Loucy (cell line): Measurements from ENCODE around the gene ISG20L2.

Experiments
- H2AFZ ChIP-seq: fragments of 200-600 bp; sonication (generic); 2 replicates; pipeline ENCODE4 v1.6.0; 2016; ENCODE audit warnings: antibody characterized with exemption, mild to moderate bottlenecking, low read length, moderate library complexity
- H3F3A ChIP-seq: fragments of 200-600 bp; 2 replicates; pipeline ENCODE4 v1.6.0; 2016; ENCODE audit warnings: antibody characterized with exemption, low read depth, mild to moderate bottlenecking
- H3K27me3 ChIP-seq: fragments of 200-600 bp; sonication (generic); 2 replicates; pipeline ENCODE4 v1.6.1; 2014; ENCODE audit warnings: low read length, mild to moderate bottlenecking; ENCODE audit not compliant: insufficient read depth, poor library complexity, severe bottlenecking
- H3K36me3 ChIP-seq: fragments of 200-600 bp; sonication (generic); 2 replicates; pipeline ENCODE4 v1.6.1; 2016; ENCODE audit warnings: low read length; ENCODE audit not compliant: insufficient read depth
- H3K4me1 ChIP-seq: fragments of 200-600 bp; sonication (generic); 2 replicates; pipeline ENCODE4 v1.5.1; 2014; ENCODE audit warnings: low read length, mild to moderate bottlenecking; ENCODE audit not compliant: insufficient read depth, poor library complexity, severe bottlenecking
- H3K4me2 ChIP-seq: fragments of 200-600 bp; sonication (generic); 2 replicates; pipeline ENCODE4 v1.6.0; 2014; ENCODE audit warnings: antibody characterized with exemption, low read length, low read depth, mild to moderate bottlenecking; ENCODE audit not compliant: poor library complexity, severe bottlenecking
- H3K4me3 ChIP-seq: fragments of 200-600 bp; sonication (generic); 2 replicates; pipeline ENCODE4 v1.5.1; 2014; ENCODE audit warnings: low read length, mild to moderate bottlenecking, mixed read lengths; ENCODE audit not compliant: poor library complexity, severe bottlenecking
- H3K79me2 ChIP-seq: fragments of 200-600 bp; sonication (generic); 2 replicates; pipeline ENCODE4 v1.6.1; 2014; ENCODE audit warnings: low read length; ENCODE audit not compliant: insufficient read depth
- H3K9ac ChIP-seq: fragments of 200-600 bp; sonication (generic); 2 replicates; pipeline ENCODE4 v1.6.0; 2014; ENCODE audit warnings: mild to moderate bottlenecking, low read depth, low read length, moderate library complexity; ENCODE audit not compliant: poor library complexity, severe bottlenecking
- H3K9me2 ChIP-seq: fragments of 200-600 bp; sonication (generic); replicated peaks from 2 replicates; pipeline ENCODE4 v1.6.1; 2016; ENCODE audit warnings: low read depth, low read length, mixed read lengths
- H3K9me3 ChIP-seq: fragments of 200-600 bp; sonication (generic); 2 replicates; pipeline ENCODE4 v1.6.1; 2014; ENCODE audit warnings: mild to moderate bottlenecking, antibody characterized with exemption, low read length, low read depth; ENCODE audit not compliant: insufficient read depth
- H4K20me1 ChIP-seq: fragments of 200-600 bp; sonication (generic); 2 replicates; pipeline ENCODE4 v1.6.0; 2014; ENCODE audit warnings: antibody characterized with exemption, low read length, mild to moderate bottlenecking; ENCODE audit not compliant: insufficient read depth, poor library complexity, severe bottlenecking
- EZH2phosphoT487 ChIP-seq: fragments of 200-600 bp; IDR thresholded peaks from 2 replicates; pipeline ENCODE4 v1.6.1; 2018; ENCODE audit warnings: antibody characterized with exemption, mild to moderate bottlenecking, moderate library complexity, borderline replicate concordance
- TF ChIP-seq, protein P1 (sequence below): fragments of 200-600 bp; sonication (generic); conservative IDR thresholded peaks from 2 replicates; pipeline ENCODE4 v1.5.1; 2014; ENCODE audit warnings: mild to moderate bottlenecking, antibody characterized with exemption, low read length

ISG20L2 gene

DNA sequence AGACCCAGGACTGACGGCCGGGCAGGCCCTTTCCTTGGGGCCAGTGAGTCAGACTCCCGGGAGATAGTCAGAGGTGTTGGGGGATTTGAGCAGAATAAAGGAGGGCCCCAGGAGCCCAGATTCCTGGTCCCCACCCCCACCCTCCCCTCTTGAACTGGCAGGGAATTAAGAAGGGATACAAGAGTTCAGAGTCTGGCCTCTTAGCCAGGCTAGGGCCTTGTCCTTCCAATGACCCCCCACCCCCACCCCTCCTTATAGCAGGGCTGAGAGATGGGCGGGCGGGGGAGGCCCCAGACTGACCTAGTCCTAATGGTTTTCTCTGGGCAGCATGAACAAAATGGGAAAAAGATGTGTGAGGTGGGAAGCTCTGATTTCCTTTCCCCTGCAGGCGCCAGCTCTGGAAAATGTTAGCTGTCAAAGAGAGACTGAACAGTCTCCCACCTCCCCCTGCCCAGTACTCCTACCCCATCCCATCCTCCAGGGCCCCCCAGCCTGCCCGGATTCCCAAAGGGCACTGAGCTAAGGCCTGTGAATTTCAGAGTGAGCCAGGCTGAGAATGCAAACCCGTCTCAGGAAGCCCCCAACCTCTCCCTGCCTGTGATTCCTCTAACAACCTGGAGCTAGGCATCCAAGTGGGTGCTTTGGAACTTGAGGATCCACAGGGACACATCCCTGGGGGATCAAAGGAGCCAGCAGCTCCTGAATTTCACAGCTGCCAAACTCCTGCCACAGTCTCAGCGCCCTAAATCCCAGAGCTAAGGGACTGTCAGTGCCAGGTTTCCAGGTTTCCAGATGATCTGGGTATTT is 17.4 kb downstream of the ISG20L2 start:
- Histone ChIP-seq H3K79me2 (no peaks in the 10 kb centered on the region), H3K9ac (no peak overlapping the region), H3K4me2 (no peak overlapping the region), H3K4me1 (peaks cover 8% of the 10 kb centered on the region), H2AFZ (no peak overlapping the region), H4K20me1 (no peaks in the 10 kb centered on the region), H3K27me3 (no peaks in the 10 kb centered on the region), H3F3A (no peaks in the 10 kb centered on the region), H3K9me2 (no peaks in the 10 kb centered on the region), H3K4me3 (no peak overlapping the region), H3K9me3 (no peaks in the 10 kb centered on the region), H3K36me3 (no peaks in the 10 kb centered on the region)
- TF ChIP-seq EZH2phosphoT487: no peak
- TF ChIP-seq, protein P1, sequence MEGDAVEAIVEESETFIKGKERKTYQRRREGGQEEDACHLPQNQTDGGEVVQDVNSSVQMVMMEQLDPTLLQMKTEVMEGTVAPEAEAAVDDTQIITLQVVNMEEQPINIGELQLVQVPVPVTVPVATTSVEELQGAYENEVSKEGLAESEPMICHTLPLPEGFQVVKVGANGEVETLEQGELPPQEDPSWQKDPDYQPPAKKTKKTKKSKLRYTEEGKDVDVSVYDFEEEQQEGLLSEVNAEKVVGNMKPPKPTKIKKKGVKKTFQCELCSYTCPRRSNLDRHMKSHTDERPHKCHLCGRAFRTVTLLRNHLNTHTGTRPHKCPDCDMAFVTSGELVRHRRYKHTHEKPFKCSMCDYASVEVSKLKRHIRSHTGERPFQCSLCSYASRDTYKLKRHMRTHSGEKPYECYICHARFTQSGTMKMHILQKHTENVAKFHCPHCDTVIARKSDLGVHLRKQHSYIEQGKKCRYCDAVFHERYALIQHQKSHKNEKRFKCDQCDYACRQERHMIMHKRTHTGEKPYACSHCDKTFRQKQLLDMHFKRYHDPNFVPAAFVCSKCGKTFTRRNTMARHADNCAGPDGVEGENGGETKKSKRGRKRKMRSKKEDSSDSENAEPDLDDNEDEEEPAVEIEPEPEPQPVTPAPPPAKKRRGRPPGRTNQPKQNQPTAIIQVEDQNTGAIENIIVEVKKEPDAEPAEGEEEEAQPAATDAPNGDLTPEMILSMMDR: no peak

DNA sequence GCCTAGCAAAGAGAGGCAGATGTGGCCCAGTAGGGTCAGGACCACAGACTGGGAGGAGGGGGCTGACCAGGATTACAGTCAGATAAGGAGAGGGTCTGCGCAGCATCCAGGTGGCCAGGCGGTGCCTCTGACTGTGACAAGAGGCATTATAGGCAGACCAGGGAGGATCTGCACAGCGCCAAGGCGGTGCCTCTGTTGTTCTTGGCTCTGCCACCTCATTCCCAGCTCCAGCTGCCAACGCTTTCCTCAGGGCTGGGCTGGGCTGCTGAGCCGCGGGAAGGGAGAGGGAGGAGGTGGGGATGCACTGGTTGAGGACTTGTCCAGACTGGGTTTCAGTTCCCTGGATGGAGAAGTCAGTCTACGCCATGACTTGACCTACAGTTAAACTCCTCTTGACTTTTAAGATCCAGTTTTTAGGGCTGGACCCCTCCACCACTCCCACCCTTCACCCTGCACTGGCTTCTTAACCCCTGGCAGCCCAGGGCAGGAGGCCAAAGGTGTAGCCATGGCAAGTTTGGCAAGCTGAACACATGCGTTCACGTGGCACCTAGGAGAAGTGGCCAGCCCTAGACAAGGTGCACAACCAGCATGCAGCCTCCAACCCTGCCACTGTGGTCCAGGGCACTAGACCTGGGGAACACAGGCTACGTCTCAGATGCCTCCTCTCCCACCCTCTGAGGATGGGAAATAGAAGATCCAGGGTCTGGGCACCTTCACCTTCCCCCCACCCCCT is 18.6 kb downstream of the ISG20L2 start:
- H3K4me3 ChIP-seq: no peak overlapping the region
- H3K4me2 ChIP-seq: no peak overlapping the region
- H3K4me1 ChIP-seq: peaks cover 17% of the 10 kb centered on the region
- no peaks in the 10 kb centered on the region for H4K20me1 ChIP-seq
- no peak overlapping the region for H2AFZ ChIP-seq
- no peak overlapping the region for H3K9ac ChIP-seq
- H3K9me3 ChIP-seq: no peaks in the 10 kb centered on the region
- H3K27me3 ChIP-seq: no peaks in the 10 kb centered on the region
- no peaks in the 10 kb centered on the region for H3K36me3 ChIP-seq
- H3K79me2 ChIP-seq: no peaks in the 10 kb centered on the region
- no peaks in the 10 kb centered on the region for H3K9me2 ChIP-seq
- TF ChIP-seq, protein P1: no peak
- no peak for TF ChIP-seq EZH2phosphoT487
- H3F3A ChIP-seq: no peaks in the 10 kb centered on the region

DNA sequence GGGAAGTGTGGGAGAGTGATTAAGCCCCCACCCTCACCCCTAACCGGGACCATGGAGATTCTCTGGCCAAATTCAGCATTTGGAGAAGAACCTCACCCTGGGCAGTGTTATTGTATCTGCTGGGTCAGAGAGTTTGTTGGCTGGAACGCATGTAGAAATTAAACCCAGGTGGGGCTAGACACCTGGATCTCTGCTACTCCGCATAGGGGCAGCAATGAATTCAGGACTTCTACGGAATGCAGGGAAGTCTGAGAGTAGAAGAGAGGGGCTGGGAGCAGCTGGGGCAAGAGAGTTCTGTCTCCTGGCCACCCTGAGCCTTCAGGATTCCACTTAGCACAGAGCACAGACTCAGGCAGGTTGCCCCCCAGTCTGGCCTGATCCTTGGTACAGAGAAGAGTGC is 19.5 kb downstream of the ISG20L2 start:
- no peak overlapping the region for H2AFZ ChIP-seq
- H3K4me1 ChIP-seq: peaks cover 17% of the 10 kb centered on the region
- H3K4me2 ChIP-seq: no peak overlapping the region
- TF ChIP-seq EZH2phosphoT487: no peak
- TF ChIP-seq, protein P1: no peak
- no peaks in the 10 kb centered on the region for H3K9me2 ChIP-seq
- no peaks in the 10 kb centered on the region for H3K36me3 ChIP-seq
- no peaks in the 10 kb centered on the region for H3K79me2 ChIP-seq
- no peaks in the 10 kb centered on the region for H4K20me1 ChIP-seq
- no peaks in the 10 kb centered on the region for H3K9me3 ChIP-seq
- no peaks in the 10 kb centered on the region for H3F3A ChIP-seq
- no peak overlapping the region for H3K4me3 ChIP-seq
- no peak overlapping the region for H3K9ac ChIP-seq
- no peaks in the 10 kb centered on the region for H3K27me3 ChIP-seq
